GM21576 (cell line): ENCODE data around the gene ZSWIM9.
A peak's percentile ranks its signal among the peaks of the same experiment; 100 is the strongest.

ENCODE experiments used
- ATAC-seq: cut with Tn5 transposase; IDR thresholded peaks from one replicate; pipeline ENCODE4 v1.9.1; 2021; ENCODE audit warnings: mild to moderate bottlenecking, moderate library complexity; ENCODE audit not compliant: unreplicated experiment

The ZSWIM9 gene

GRCh38 chr19:48169939-48170803 lies at the start of gene ZSWIM9, which contains the start of gene LIG1:
Gene ZSWIM9 (plus strand): TSS chr19:48170680. CDS start chr19:48171803, 1,123 bp downstream.
Gene LIG1 (minus strand): TSS chr19:48170344. CDS start chr19:48165566, 4,778 bp downstream.
- ATAC-seq = peak; percentile 79

DNA sequence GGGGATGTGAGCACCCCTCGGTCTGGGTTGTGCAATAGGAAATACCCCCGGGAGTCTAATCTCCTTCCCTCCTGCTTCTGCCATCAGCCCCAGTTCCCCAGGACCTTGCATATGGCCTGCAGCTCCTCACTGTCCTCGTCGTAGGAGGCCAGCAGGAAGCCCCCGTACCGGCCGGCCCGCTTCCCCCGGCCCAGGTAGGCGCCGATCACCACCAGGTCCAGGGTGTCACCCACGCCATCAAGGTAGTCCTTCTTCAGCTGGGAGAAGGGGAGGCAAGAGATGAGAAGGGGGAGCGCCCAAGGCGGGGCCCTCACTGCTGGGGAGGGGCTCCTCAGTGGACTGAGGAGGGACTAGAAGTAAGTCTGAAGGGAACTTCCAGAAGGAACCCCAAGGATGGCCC lies 49.4 kb upstream of the ZSWIM9 start:
- ATAC-seq = no peak

DNA sequence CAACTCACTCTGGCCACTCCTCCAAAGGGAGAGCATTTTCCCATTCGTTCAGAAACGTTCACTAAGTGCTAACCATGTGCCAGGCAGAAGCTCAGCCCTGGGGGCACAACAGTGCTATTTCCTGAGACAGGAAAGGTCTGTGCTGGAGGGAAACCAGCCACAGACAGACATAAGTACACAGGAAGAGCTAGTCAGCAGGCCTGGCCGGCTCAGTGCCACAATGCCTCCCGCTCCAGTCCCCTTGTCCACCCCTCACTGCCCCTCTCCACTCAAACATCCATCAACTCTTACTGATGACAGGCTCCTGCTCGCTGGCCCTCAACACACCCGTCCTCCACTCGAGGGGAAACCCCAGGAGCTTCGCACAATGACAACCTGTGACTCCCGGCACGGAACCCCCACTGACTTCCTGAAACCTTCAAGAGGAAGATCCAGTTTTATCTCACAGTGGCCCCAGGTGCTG lies 48.5 kb upstream of the ZSWIM9 start:
- no peak for ATAC-seq

- no peak for ATAC-seq
These were observed 48.1 kb upstream of the ZSWIM9 start for GRCh38 chr19:48122421-48122820.

DNA sequence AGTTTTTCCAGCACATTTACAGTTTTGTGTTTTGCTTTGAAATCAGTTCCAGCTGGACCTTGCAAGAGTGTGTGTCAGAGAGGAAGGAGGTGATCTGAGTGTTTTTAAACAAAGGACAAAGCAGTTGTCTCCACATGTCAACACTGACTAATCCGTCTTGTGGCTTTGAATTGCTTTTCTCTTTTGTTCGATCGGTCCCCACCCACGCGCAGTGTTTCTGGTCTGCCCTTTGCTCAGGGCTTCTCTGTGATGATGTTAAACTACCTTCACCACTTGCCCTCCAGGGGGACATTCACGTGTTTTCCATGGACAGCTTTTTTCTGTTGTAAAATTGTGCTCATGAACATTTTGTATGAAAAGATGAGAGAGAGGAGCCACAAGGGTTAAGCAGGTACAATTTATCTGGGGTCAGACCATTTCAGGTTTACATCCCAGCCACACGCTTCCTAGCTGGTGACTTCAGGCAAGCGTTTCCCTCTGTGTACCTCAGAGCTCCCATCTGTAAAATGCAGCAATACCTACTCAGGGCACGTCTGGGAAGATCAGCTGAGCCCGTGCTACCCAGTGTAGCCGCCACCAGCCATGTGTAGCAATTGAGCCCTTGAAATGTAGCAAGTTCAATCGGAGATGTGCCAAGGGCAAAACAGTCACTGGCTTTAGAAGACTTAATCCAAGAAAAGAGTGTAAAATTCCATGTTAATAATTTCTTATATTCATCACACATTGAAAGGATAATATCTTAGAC lies 46.4 kb upstream of the ZSWIM9 start:
- ATAC-seq = no peak

- ATAC-seq = no peak
These were observed 42.9 kb upstream of the ZSWIM9 start for GRCh38 chr19:48127561-48127960.

DNA sequence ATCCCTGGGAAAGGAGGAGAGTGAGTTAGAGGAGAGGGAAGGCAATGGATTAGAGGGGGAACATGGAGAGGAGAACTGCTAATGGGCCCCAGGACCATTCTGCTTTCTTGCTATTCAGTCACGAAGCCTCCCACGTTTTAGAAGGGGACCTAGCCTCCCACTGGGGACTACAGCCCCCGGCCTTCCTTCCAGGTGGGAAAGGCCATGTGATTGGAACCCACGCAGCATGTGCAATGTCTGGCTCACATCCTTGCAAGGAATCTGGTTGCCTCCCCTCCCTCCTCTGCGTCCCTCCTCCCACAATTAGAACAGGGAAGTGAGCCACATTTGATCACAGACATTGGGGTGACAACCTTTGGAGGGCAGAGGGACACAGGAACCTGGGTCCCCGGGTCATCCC lies 37.4 kb upstream of the ZSWIM9 start:
- ATAC-seq = no peak

DNA sequence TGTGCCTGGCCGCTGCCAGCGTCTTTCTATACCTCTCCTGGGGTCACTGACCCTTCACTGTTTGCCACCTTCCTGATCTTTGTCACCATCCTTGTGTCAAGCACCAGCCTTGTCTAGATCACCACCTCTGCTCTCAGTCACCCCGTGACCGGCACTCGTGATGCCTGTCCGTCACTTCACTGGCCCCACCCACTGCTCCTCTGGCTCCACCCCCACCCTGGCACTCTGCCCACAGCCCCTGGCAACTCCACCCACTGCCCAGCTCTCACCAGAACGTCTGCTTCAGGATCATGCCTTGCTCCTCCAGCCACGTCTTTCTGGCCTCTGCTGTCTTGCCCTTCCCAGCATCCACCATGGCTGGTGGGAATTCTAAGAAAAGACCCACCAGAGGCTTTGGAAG lies 35.1 kb upstream of the ZSWIM9 start:
- no peak for ATAC-seq

DNA sequence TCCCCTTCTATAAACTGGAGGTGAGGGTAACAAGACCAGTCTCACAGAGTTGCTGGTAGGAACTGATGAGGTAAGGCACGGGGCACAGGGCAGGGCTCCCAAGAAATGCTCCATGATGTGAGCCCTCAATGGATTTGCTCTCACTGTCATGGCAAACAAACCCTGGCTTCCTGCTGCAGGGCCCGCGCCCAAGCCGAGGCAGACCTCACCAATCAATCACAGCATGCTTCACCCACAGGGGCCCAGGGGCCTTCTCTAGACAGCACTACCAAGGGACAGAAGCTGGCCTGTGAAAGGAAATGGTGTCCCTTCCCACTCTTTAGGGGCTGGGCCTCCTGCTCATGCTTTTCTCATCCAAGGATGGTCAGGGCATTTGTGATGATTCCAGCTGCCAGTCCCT lies 33.9 kb upstream of the ZSWIM9 start:
- ATAC-seq = no peak

DNA sequence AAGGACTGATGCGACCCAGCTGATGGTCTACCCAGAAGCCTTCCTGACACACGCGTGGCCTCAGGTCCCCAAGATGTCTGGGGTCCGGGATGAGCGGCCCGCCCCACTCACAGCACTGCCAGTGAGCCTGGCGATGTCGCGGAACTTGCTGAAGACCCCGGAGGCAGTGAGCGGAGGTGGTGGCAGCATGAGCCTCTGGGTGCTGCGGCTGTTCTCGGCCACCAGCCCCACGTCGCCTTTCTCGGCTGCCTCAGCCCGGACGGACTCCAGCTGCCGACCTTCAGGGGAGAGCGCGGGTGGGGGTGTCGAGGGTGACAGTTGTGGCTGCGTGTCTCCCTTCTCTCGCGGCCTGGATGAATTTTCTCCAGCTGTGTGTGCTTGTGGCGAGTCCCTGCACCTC lies 33.1 kb upstream of the ZSWIM9 start:
- no peak for ATAC-seq

DNA sequence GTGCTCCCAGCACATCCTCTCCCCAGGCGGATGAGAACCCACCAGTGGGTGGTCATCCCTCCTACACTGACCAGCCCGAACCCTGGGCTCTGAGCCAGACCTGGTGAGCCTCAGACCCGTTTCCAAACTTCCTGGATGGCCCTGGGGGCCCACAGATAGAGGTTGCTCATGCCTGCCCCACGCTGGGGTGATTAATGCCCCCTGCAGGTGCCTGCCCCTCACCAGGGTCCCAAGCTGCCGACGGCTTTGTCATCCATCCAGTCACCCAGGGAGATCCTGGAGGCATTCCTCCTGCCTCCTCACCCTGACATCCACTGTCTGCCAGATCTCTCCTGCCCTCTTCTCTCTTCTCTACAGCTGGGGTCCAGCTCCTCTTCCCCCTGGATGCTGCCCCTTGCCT lies 31.4 kb upstream of the ZSWIM9 start:
- no peak for ATAC-seq

DNA sequence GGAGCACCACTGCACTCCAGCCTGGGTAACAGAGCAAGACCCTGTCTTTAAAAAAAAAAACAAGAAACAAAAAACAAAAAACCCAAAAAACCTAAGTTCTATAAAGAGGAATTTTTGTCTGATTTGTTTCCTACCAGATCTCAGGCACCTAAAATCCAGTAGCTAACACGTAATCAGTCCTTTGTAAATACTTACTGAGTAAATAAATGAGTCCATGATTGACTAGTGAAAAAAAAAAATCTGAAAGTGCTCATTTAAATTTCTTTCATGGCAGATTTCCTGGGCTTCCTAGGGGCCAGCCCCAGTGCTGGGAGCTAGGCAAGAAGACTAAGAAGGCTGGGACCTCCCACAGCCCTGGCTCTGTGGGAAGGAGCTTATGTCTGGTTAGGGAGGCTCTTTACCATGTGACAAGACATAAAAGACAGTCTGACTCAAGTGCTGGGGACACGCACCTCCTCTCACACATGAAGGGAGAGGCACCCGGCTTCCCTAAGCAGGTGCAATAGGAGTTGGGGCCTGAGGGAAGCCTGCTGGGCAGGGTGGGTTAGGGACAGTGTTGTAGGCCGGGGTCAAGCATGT lies 22.8 kb upstream of the ZSWIM9 start:
- no peak for ATAC-seq

DNA sequence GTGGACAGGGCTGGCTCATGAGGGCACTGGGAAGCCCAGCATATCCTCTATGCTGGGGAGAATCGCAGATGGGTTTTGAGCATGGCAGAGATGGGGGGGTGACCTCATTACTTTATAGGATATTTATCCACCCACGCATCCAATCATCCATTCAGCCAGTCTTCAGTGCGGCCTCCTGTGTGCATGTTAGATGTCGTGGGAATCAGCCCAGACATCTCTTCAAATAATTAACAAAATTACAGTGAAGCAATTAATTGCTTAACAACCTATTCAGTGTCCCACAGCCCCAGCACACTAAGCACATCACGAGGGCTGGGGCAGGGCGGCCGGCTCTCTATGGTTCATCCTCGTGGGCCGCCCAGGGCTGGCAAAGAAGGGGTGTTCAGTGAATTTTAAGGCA lies 21.9 kb upstream of the ZSWIM9 start:
- ATAC-seq = no peak

DNA sequence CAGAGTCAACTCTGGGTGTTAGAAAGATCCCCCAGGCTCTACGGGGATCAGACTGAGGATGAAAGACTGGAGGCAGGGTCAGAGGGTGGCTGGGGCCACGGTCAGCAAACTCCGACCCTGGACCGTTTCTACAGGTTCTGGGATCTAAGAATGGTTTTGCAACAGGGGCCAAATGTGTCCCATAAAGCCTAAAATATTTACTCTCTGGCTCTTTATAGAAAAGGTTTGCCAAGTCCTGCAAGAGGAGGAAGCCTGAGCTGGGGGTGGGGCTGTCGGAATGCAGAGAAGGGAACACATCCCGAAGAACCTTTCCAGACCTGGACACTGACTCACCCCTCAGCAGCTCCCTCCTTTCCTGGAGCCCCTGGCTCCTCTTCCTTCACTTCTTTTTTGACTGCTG lies 21.1 kb upstream of the ZSWIM9 start:
- no peak for ATAC-seq

DNA sequence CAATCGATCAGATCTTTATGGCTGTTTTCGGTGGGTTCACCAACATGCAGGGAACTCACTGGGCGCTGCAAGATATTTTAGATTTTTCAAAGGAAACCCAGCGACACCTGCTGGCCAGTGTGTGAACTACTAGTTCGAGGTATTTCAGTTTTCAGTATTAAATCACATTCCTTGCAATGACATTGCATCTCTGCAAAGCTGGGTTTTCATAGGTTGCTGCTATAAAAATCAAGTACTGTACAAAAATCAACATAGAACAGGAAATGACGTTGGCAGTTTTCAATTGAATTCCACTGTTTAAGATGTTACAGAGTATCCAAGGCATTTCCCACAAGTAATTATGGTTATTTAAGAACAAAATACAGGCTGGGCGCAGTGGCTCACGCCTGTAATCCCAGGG lies 17.9 kb upstream of the ZSWIM9 start:
- ATAC-seq = no peak

DNA sequence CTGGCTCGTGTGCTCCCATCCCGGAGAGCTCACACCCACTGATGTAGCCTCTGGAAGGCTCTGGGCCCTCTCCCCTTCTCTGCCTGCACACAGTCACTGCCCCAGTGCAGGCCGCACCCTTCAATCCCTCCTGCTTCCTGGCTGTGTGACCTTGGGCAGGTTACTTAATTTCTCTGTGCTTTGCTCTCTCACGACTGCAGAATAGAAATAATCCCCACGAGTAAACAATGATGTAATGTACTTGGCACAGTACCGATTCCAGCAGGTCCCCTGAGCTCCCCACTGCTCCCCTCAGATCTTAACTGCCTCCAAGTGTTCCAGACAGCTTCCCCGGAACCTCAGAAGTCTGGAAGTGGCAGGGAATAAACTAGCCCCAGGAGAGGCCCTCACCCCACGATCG lies 16.5 kb upstream of the ZSWIM9 start:
- ATAC-seq = no peak

DNA sequence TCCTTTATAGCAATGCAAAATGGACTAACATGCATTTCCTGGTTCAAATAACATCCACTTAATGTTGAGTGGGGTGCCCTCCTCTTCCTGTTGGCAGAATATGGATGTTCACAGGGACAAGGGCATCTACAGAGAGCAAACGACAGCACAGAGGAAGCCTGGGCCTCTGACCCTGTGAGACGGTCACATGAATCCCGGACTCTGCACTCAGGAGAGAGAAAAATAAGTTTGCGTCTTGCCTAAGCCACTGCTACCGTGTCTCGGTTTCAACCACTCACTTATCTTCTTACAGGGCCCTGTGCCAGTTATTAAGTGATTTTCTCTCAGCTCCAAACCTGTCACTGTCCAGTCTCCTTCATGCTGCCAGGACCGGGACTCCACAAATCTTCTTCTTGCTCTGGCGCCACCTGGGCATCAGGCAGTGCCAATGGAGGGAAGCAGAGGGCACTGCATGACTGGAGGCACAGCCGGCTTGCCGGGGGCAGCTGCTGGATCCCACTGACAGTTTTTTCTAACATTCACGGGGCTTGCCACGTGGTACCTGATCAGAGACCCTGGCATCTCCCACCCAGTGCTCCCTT lies 12.2 kb upstream of the ZSWIM9 start:
- no peak for ATAC-seq

GRCh38 chr19:48168689-48169088 lies 1.8 kb upstream of the ZSWIM9 start:
- ATAC-seq = no peak

GRCh38 chr19:48169578-48169938 lies 922 bp upstream of the ZSWIM9 start:
- ATAC-seq = no peak

DNA sequence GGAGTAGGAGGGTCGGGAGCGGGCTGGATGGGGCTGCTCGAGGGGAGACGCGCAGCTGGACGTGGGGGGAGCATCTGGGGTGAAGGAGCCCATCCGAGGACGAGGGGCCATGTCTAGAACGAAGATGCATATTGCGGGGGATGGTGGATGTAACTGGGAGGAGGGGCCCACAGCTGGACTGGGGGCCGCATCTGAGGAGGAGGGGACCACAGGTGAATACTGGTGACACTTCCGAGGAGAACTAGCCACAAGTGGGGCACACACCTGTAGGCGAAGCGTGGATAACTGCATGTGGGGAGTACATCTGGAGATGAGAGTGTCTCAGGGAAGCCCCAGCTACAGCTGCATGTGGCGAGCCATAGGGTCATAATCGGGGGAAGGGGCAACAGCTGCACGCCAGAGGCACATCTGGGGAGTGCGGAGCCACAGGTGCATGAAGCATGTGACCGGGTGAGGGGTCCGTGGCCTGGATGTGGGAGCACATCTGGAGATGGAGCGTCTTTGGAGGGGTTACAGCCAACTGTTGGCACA lies 402 bp downstream of the ZSWIM9 start:
- ATAC-seq = no peak

- ATAC-seq = no peak
These were observed 1.2 kb downstream of the ZSWIM9 start for GRCh38 chr19:48171710-48172109.
